ENCODE results near the gene ZNF722.

DNA sequence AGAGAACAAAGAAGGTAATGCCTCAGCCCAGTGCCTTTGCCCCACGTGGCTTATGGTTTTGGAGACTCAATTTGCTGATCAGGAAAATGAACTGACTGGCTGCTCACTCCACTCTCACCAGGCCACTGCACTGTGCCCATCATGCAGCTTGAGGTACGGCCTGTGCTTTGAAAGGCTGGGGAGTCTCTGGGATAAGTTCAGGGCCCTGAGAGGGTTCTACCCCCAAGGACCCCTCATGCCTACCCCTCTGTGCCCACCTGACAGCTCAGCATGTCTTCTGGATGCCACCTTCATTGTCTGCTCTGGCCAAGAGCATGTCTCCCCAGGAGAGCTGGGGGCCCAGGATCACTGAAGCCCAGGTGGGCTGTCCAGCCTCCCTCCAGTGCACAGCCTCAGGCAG lies 45.5 kb upstream of the ZNF722 start:
- TF ChIP-seq FOXP2 (optimal IDR thresholded peaks at IDR 0.05; ENCODE audit: borderline replicate concordance, extremely low read depth, extremely low read length, insufficient read depth), result no peak
- TF ChIP-seq, protein P1, sequence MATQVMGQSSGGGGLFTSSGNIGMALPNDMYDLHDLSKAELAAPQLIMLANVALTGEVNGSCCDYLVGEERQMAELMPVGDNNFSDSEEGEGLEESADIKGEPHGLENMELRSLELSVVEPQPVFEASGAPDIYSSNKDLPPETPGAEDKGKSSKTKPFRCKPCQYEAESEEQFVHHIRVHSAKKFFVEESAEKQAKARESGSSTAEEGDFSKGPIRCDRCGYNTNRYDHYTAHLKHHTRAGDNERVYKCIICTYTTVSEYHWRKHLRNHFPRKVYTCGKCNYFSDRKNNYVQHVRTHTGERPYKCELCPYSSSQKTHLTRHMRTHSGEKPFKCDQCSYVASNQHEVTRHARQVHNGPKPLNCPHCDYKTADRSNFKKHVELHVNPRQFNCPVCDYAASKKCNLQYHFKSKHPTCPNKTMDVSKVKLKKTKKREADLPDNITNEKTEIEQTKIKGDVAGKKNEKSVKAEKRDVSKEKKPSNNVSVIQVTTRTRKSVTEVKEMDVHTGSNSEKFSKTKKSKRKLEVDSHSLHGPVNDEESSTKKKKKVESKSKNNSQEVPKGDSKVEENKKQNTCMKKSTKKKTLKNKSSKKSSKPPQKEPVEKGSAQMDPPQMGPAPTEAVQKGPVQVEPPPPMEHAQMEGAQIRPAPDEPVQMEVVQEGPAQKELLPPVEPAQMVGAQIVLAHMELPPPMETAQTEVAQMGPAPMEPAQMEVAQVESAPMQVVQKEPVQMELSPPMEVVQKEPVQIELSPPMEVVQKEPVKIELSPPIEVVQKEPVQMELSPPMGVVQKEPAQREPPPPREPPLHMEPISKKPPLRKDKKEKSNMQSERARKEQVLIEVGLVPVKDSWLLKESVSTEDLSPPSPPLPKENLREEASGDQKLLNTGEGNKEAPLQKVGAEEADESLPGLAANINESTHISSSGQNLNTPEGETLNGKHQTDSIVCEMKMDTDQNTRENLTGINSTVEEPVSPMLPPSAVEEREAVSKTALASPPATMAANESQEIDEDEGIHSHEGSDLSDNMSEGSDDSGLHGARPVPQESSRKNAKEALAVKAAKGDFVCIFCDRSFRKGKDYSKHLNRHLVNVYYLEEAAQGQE (IDR thresholded peaks at IDR 0.05; ENCODE audit: insufficient read depth in 1 of 2, low read depth in 2 of 2, low read length in 2 of 2), result no peak

Data from PFSK-1 (cell line).